Breast epithelium (tissue), 3 donors: Measurements from ENCODE around the gene ARHGAP4.

ENCODE experiments used
- CTCF ChIP-seq, 3 donors: fragments of 450-650 bp; IDR thresholded peaks; one replicate each; pipeline ENCODE4 v1.5.1; 2016 to 2017; ENCODE audit warnings: antibody characterized with exemption in 3 of 3, mild to moderate bottlenecking in 3 of 3, moderate library complexity in 3 of 3
- POLR2A ChIP-seq: fragments of 450-650 bp; IDR thresholded peaks from one replicate; pipeline ENCODE4 v1.6.1; 2016; ENCODE audit warnings: antibody characterized with exemption, mild to moderate bottlenecking, moderate library complexity

GRCh38 chrX:153862369-153863250 lies 63.5 kb downstream of the ARHGAP4 start:
- TF ChIP-seq CTCF (IDR thresholded peaks at IDR 0.05) (no peak), POLR2A (no peak)
